ENCODE measurements around the gene GADD45G.

The GADD45G gene

GRCh38 chr9:89638893-89639292, 34.1 kb downstream of the GADD45G start:
- TF ChIP-seq CTCF (IDR thresholded peaks at IDR 0.05; ENCODE audit: low read depth, low read length, missing control alignments), result no peak
- no peak overlapping the region for H3K4me3 ChIP-seq (ENCODE audit: low read depth, low read length)
- DNase-seq (ENCODE audit: low read depth), result no peak
- in situ Hi-C loops (cut with HindIII; ENCODE audit: low sequenced_read_pairs), result no loop called here

- H3K4me3 ChIP-seq (ENCODE audit: low read depth, low read length), result no peak overlapping the region
- in situ Hi-C loops (cut with HindIII; ENCODE audit: low sequenced_read_pairs), result no loop called here
- TF ChIP-seq CTCF (IDR thresholded peaks at IDR 0.05; ENCODE audit: low read depth, low read length, missing control alignments), result no peak
- no peak for DNase-seq (ENCODE audit: low read depth)
These were observed 34.6 kb downstream of the GADD45G start for GRCh38 chr9:89639367-89639795.

- no peak overlapping the region for H3K4me3 ChIP-seq (ENCODE audit: low read depth, low read length)
- in situ Hi-C loops (cut with HindIII; ENCODE audit: low sequenced_read_pairs), result no loop called here
- no peak for DNase-seq (ENCODE audit: low read depth)
- no peak for TF ChIP-seq CTCF (IDR thresholded peaks at IDR 0.05; ENCODE audit: low read depth, low read length, missing control alignments)
These were observed 35.1 kb downstream of the GADD45G start for GRCh38 chr9:89639961-89640360.

GRCh38 chr9:89640361-89640760, 35.5 kb downstream of the GADD45G start:
- no peak for DNase-seq (ENCODE audit: low read depth)
- TF ChIP-seq CTCF (IDR thresholded peaks at IDR 0.05; ENCODE audit: low read depth, low read length, missing control alignments), result no peak

GRCh38 chr9:89640801-89641200, 36.0 kb downstream of the GADD45G start:
- no peak for DNase-seq (ENCODE audit: low read depth)
- in situ Hi-C loops (cut with HindIII; ENCODE audit: low sequenced_read_pairs), result no loop called here
- H3K4me3 ChIP-seq (ENCODE audit: low read depth, low read length), result no peak overlapping the region
- no peak for TF ChIP-seq CTCF (IDR thresholded peaks at IDR 0.05; ENCODE audit: low read depth, low read length, missing control alignments)

More at GRCh38 chr9:89640361-89640760, 35.5 kb downstream of the GADD45G start:
- no peak overlapping the region for H3K4me3 ChIP-seq (ENCODE audit: low read depth, low read length)
- in situ Hi-C loops (cut with HindIII; ENCODE audit: low sequenced_read_pairs), result no loop called here

- TF ChIP-seq CTCF (IDR thresholded peaks at IDR 0.05; ENCODE audit: low read depth, low read length, missing control alignments), result no peak
- in situ Hi-C loops (cut with HindIII; ENCODE audit: low sequenced_read_pairs), result no loop called here
- H3K4me3 ChIP-seq (ENCODE audit: low read depth, low read length), result no peak overlapping the region
- DNase-seq (ENCODE audit: low read depth), result no peak
These were observed 37.2 kb downstream of the GADD45G start for GRCh38 chr9:89641980-89642379.

GRCh38 chr9:89642789-89643188, 38.0 kb downstream of the GADD45G start:
- no peak overlapping the region for H3K4me3 ChIP-seq (ENCODE audit: low read depth, low read length)
- no peak for TF ChIP-seq CTCF (IDR thresholded peaks at IDR 0.05; ENCODE audit: low read depth, low read length, missing control alignments)
- in situ Hi-C loops (cut with HindIII; ENCODE audit: low sequenced_read_pairs), result no loop called here
- peak; percentile 16 for DNase-seq (ENCODE audit: low read depth)
